Suprapubic skin (tissue), 3 donors: ENCODE results near the gene CLCN2.

Experiments
- POLR2A ChIP-seq, 2 donors: fragments of 450-650 bp; IDR thresholded peaks; one replicate each; pipeline ENCODE4 v1.6.1; 2017; ENCODE audit warnings: antibody characterized with exemption in 2 of 2, mild to moderate bottlenecking in 2 of 2, moderate library complexity in 2 of 2
- TF ChIP-seq, protein P1 (sequence below), 2 donors: fragments of 200-600 bp in 1 of 2; fragments of 450-650 bp in 1 of 2; sonication (generic) in 1 of 2; IDR thresholded peaks; one replicate each; pipeline ENCODE4 v1.5.1; 2016 to 2019; ENCODE audit warnings: antibody characterized with exemption in 2 of 2, mild to moderate bottlenecking in 1 of 2, moderate library complexity in 1 of 2

DNA sequence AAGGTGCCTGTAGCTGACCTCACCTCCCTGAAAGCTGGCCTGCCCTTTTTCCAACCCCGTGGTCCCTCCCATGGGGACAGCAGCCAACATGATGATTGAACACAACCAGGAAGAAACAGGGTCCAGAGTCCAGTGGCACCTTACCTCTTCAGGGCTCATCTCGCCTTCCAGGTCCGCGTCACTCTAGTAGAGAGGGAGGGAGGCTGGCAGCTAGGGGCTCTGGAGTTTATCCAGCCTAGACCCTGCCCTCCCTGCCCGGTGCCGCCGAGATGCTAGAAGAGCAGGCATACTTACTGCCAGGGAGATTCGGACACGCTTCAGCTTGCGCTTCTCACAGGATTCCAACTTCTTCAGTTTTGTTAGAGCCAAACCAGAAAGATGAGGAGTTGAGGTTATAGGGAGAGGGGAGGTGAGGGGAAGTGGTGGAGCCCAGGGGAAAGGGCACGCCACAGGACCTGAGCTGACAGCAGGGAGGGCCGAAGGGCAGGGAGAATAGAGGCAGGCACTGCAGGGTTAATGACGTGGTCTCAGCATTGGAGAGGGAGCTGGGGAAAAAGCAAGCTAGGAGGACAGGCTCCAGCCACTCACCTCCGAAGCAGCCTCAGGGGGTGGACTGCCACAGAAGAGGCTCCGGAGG is 9.1 kb downstream of the CLCN2 start:
- TF ChIP-seq, protein P1, sequence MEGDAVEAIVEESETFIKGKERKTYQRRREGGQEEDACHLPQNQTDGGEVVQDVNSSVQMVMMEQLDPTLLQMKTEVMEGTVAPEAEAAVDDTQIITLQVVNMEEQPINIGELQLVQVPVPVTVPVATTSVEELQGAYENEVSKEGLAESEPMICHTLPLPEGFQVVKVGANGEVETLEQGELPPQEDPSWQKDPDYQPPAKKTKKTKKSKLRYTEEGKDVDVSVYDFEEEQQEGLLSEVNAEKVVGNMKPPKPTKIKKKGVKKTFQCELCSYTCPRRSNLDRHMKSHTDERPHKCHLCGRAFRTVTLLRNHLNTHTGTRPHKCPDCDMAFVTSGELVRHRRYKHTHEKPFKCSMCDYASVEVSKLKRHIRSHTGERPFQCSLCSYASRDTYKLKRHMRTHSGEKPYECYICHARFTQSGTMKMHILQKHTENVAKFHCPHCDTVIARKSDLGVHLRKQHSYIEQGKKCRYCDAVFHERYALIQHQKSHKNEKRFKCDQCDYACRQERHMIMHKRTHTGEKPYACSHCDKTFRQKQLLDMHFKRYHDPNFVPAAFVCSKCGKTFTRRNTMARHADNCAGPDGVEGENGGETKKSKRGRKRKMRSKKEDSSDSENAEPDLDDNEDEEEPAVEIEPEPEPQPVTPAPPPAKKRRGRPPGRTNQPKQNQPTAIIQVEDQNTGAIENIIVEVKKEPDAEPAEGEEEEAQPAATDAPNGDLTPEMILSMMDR (IDR thresholded peaks at IDR 0.05), result no peak
- no peak for TF ChIP-seq POLR2A (IDR thresholded peaks at IDR 0.05)
